GM12864 (cell line): ENCODE results near the gene CDC42EP3.

ENCODE experiments used
- DNase-seq: peaks from one replicate; pipeline ENCODE4 v3.0.0-alpha.2; 2011; ENCODE audit warnings: low read depth
- H3K4me3 ChIP-seq: 2 replicates; pipeline ENCODE4 v1.5.1; 2011; ENCODE audit warnings: mild to moderate bottlenecking, low read depth, low read length, control low read depth
- TF ChIP-seq, protein P1 (sequence below): IDR thresholded peaks from 2 replicates; pipeline ENCODE4 v1.5.1; 2011; ENCODE audit warnings: low read depth, mild to moderate bottlenecking, moderate library complexity, low read length, control low read depth, inconsistent platforms; ENCODE audit errors: missing control alignments

Gene CDC42EP3

DNA sequence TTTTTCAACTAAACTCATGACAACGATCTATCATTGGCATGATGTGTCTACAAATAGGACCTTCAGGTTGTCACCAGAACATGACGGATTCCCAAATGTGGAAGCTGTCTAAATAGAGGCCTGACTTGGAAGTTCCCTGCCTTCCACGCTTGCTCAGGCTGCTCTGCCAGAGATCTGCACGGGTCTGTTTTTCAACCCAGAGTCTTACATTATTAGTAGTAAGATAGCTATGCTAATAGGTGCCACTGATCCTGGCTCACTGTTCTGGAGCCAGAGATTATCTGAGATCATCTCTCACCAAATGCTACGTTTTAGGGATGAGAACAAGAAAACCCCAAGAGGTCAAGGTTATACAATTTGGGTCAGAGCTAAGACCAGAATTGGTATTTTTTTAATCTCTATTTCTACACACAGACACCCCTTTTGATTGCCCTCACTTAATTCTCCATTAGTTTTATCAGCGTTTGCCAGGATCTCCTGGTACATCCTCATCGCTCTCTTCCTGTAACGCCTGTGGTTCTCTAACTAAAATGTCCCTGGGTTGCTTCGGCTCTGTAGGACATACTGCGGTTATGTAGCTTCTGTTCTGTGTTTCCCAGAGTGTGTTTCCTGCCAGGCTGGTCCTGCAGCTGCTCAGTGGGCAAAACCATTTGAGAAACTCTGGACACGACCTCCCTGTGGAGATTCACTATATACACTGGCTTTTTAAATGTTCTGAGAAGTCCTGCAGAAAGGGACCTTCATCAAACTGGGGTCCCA, 5.7 kb downstream of the CDC42EP3 start:
- TF ChIP-seq, protein P1, sequence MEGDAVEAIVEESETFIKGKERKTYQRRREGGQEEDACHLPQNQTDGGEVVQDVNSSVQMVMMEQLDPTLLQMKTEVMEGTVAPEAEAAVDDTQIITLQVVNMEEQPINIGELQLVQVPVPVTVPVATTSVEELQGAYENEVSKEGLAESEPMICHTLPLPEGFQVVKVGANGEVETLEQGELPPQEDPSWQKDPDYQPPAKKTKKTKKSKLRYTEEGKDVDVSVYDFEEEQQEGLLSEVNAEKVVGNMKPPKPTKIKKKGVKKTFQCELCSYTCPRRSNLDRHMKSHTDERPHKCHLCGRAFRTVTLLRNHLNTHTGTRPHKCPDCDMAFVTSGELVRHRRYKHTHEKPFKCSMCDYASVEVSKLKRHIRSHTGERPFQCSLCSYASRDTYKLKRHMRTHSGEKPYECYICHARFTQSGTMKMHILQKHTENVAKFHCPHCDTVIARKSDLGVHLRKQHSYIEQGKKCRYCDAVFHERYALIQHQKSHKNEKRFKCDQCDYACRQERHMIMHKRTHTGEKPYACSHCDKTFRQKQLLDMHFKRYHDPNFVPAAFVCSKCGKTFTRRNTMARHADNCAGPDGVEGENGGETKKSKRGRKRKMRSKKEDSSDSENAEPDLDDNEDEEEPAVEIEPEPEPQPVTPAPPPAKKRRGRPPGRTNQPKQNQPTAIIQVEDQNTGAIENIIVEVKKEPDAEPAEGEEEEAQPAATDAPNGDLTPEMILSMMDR = no peak
- H3K4me3 ChIP-seq = no peak overlapping the region
- DNase-seq = no peak

DNA sequence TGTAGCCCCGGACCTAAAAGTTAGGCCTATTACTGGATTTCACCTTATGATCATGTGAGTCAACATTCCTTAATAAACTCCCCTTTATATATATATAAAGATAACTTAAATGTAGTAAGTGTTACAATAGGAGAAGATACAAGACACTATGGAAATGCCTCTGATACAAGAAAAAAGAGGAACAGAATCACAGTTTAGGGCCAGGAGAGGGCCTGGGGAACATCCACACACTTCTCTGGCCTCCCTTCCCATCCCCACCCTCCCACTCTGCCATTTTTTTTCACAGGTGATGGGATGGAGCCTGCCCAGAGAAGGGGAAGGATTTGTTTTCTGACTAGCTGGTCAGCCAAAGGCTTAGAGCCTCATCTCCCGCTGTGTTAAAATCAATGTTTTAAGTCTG, 6.4 kb downstream of the CDC42EP3 start:
- no peak overlapping the region for H3K4me3 ChIP-seq
- DNase-seq = no peak
- TF ChIP-seq, protein P1 = no peak

DNA sequence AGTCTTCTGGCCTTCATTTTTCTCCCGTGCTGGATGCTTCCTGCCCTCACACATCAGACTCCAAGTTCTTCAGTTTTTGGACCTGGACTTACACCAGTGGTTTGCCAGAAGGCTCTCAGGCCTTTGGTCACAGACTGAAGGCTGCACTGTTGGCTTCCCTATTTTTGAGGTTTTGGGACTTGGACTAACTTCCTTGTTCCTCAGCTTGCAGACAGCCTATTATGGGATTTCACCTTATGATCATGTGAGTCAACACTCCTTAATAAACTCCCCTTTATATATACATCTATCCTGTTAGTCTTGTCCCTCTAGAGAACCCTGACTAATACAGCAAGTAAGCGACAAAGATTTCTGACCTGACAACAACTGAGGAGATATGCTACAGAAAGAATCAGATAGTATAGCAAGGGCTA, 7.2 kb downstream of the CDC42EP3 start:
- no peak overlapping the region for H3K4me3 ChIP-seq
- TF ChIP-seq, protein P1 = no peak
- no peak for DNase-seq

DNA sequence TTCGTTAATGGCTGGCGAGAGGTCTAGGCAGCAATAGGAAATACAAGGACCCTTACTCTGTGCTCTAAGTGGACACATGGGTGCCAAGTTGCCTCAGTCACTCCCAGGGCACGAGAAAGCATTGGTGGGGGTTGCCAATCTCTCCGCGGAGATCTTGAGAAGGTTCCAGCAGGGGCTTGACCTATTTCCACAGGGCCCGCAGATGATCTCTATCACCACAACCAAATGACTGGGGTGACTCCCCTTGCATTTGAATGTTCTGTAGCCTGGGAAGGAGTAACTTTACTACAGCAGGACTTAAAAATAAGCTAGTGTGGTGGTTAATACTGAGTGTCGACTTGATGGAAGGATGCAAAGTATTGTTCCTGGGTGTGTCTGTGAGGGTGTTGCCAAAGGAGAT, 8.1 kb downstream of the CDC42EP3 start:
- no peak for DNase-seq
- TF ChIP-seq, protein P1 = no peak
- no peak overlapping the region for H3K4me3 ChIP-seq

DNA sequence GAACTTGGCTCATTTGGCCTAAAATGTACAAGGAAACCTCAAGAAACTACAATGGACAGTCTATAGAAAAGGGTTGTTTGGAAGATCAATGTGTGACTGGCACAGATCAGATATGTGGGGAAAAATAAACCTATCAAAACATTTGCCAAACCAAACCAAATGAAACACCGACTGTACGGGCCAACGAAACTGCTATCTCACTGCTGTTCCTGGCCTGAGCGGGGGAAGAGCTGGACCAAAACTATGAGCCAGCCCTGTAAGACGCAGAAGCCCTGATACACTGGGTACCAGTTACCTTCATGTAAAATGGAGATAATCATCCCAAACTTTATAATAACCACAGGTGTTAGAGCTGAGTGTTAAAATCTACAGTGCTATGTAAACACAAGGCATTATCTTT, 11.7 kb downstream of the CDC42EP3 start:
- TF ChIP-seq, protein P1 = no peak
- no peak for DNase-seq
- no peak overlapping the region for H3K4me3 ChIP-seq

DNA sequence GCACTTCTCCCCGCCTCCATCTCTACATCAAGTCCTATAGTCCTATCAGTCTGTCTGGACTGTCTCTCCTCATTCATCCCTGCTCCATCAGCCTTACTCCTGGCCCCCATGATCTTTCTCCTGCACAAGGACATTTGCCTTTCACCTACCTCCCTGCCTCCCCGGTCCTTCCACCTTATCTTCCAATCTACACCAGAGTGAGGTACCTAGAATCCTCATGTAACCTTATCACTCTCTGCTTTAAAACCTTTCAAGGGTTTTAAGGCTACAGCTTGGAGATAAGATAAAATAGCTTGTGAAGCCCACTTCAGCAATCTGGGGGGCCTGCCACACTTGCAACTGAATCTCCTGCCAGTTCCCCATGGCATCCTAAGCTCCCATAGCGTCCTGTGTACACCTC, 12.8 kb downstream of the CDC42EP3 start:
- TF ChIP-seq, protein P1 = no peak
- no peak overlapping the region for H3K4me3 ChIP-seq

DNA sequence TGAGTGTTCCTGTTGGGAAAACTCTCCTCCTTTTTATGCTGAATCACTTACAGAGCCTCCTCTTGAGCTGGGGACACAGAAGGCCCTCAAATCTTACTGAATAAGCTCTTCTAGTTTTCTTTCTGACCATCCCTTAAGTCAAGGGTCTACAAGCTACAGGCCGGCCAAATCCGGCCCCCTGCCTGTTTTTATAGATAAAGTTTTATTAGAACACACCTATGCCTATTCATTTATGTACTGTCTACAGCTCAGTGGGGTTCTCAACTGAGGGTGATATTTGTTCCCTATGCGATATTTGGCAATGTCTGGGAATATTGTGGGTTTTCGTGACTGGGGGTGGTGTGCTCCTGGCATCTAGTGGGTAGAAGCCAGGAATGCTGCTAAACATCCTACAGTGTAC, 14.0 kb downstream of the CDC42EP3 start:
- DNase-seq = no peak
- no peak overlapping the region for H3K4me3 ChIP-seq
- TF ChIP-seq, protein P1 = no peak

More for the DNA sequence above, 12.8 kb downstream of the CDC42EP3 start:
- DNase-seq = no peak
